ENCODE results near the gene SLFNL1. TPM values are rescaled to one million over a fixed set of nuclear protein-coding genes. Genes with fewer than 3 reads are reported as not detected.
A peak's percentile ranks its signal among the peaks of the same experiment; 100 is the strongest.

The SLFNL1 gene
- total RNA-seq, 2 experiments from 2014 or later = 0.07 TPM; not detected in 1

GRCh38 chr1:41017141-41018017 lies 4.1 kb downstream of the SLFNL1 start:
- CTCF ChIA-PET = no interaction called here
- H3K36me3 Mint-ChIP-seq = peaks cover 19% of the 10 kb centered on the region

GRCh38 chr1:41015897-41016470 lies 5.5 kb downstream of the SLFNL1 start:
- Mint-ChIP-seq H3K4me3 (no peak overlapping the region), H3K27me3 (no peaks in the 10 kb centered on the region), H3K9me3 (no peaks in the 10 kb centered on the region), H3K36me3 (peaks cover 29% of the 10 kb centered on the region), H3K4me1 (ENCODE audit: low read depth) (no peaks in the 10 kb centered on the region), H3K27ac (no peak overlapping the region)
- intact Hi-C loops (cut with micrococcal nuclease) = no loop called here
- POLR2A ChIA-PET = no interaction called here
- no peak for DNase-seq
- CTCF ChIA-PET = no interaction called here

More at GRCh38 chr1:41017141-41018017, 4.1 kb downstream of the SLFNL1 start:
- H3K4me3 Mint-ChIP-seq = no peak overlapping the region
- no peaks in the 10 kb centered on the region for H3K9me3 Mint-ChIP-seq
- no peak overlapping the region for H3K27ac Mint-ChIP-seq
- no peaks in the 10 kb centered on the region for H3K27me3 Mint-ChIP-seq
- POLR2A ChIA-PET = no interaction called here
- no peaks in the 10 kb centered on the region for H3K4me1 Mint-ChIP-seq (ENCODE audit: low read depth)
- no peak for DNase-seq
- intact Hi-C loops (cut with micrococcal nuclease) = no loop called here

- DNase-seq = no peak
- Mint-ChIP-seq H3K4me3 (no peak overlapping the region), H3K9me3 (no peaks in the 10 kb centered on the region), H3K36me3 (peaks cover 33% of the 10 kb centered on the region), H3K27ac (no peak overlapping the region), H3K4me1 (ENCODE audit: low read depth) (no peaks in the 10 kb centered on the region), H3K27me3 (no peaks in the 10 kb centered on the region)
- POLR2A ChIA-PET = interaction anchor here (0.6 kb wide), 1 partner anchor 1052 kb away, joined by 3 read pairs; no protein-coding TSS in a partner anchor
- CTCF ChIA-PET = interaction anchor here (1.4 kb wide), 1 partner anchor 12 kb away, joined by 3 read pairs; no protein-coding TSS in a partner anchor
- intact Hi-C loops (cut with micrococcal nuclease) = no loop called here
Measured at GRCh38 chr1:41015281-41015896, 6.1 kb downstream of the SLFNL1 start.

- H3K27ac Mint-ChIP-seq = no peak overlapping the region
- peaks cover 38% of the 10 kb centered on the region for H3K36me3 Mint-ChIP-seq
- no peak overlapping the region for H3K4me3 Mint-ChIP-seq
Measured at GRCh38 chr1:41014871-41015270, 6.7 kb downstream of the SLFNL1 start.

GRCh38 chr1:41013796-41014195 lies 7.7 kb downstream of the SLFNL1 start:
- intact Hi-C loops (cut with micrococcal nuclease) = no loop called here
- no peak for DNase-seq
- no peaks in the 10 kb centered on the region for H3K27me3 Mint-ChIP-seq
- ChIA-PET CTCF (interaction anchor here (0.9 kb wide), 1 partner anchor 61 kb away, joined by 6 read pairs; no protein-coding TSS in a partner anchor), POLR2A (no interaction called here)
- H3K4me1 Mint-ChIP-seq (ENCODE audit: low read depth) = no peaks in the 10 kb centered on the region
- no peak overlapping the region for H3K27ac Mint-ChIP-seq
- no peaks in the 10 kb centered on the region for H3K9me3 Mint-ChIP-seq
- H3K4me3 Mint-ChIP-seq = no peak overlapping the region
- peaks cover 45% of the 10 kb centered on the region for H3K36me3 Mint-ChIP-seq

More at GRCh38 chr1:41014871-41015270, 6.7 kb downstream of the SLFNL1 start:
- no peak for DNase-seq
- POLR2A ChIA-PET = interaction anchor here (0.6 kb wide), 1 partner anchor 1051 kb away, joined by 3 read pairs; no protein-coding TSS in a partner anchor
- H3K9me3 Mint-ChIP-seq = no peaks in the 10 kb centered on the region
- H3K4me1 Mint-ChIP-seq (ENCODE audit: low read depth) = no peaks in the 10 kb centered on the region
- CTCF ChIA-PET = interaction anchor here (1.4 kb wide), 1 partner anchor 11 kb away, joined by 3 read pairs; no protein-coding TSS in a partner anchor
- intact Hi-C loops (cut with micrococcal nuclease) = no loop called here
- no peaks in the 10 kb centered on the region for H3K27me3 Mint-ChIP-seq

- CTCF ChIA-PET = interaction anchor here (0.9 kb wide), 1 partner anchor 60 kb away, joined by 6 read pairs; no protein-coding TSS in a partner anchor
- no peak overlapping the region for H3K27ac Mint-ChIP-seq
Measured at GRCh38 chr1:41013024-41013423, 8.5 kb downstream of the SLFNL1 start.

GRCh38 chr1:41010345-41010744 lies 11.2 kb downstream of the SLFNL1 start:
- intact Hi-C loops (cut with micrococcal nuclease) = no loop called here
- Mint-ChIP-seq H3K4me1 (ENCODE audit: low read depth) (no peaks in the 10 kb centered on the region), H3K36me3 (peaks cover 70% of the 10 kb centered on the region), H3K9me3 (no peaks in the 10 kb centered on the region), H3K4me3 (no peak overlapping the region), H3K27me3 (no peaks in the 10 kb centered on the region), H3K27ac (no peak overlapping the region)
- ChIA-PET CTCF (no interaction called here), POLR2A (no interaction called here)
- DNase-seq = no peak

More at GRCh38 chr1:41013024-41013423, 8.5 kb downstream of the SLFNL1 start:
- POLR2A ChIA-PET = no interaction called here
- DNase-seq = no peak
- H3K4me1 Mint-ChIP-seq (ENCODE audit: low read depth) = no peaks in the 10 kb centered on the region
- no peak overlapping the region for H3K4me3 Mint-ChIP-seq
- intact Hi-C loops (cut with micrococcal nuclease) = no loop called here
- H3K9me3 Mint-ChIP-seq = no peaks in the 10 kb centered on the region
- peaks cover 52% of the 10 kb centered on the region for H3K36me3 Mint-ChIP-seq
- H3K27me3 Mint-ChIP-seq = no peaks in the 10 kb centered on the region

GRCh38 chr1:41009466-41009865 lies 12.1 kb downstream of the SLFNL1 start:
- intact Hi-C loops (cut with micrococcal nuclease) = no loop called here
- Mint-ChIP-seq H3K4me3 (no peak overlapping the region), H3K9me3 (no peaks in the 10 kb centered on the region), H3K27me3 (no peaks in the 10 kb centered on the region), H3K27ac (no peak overlapping the region), H3K36me3 (peaks cover 69% of the 10 kb centered on the region), H3K4me1 (ENCODE audit: low read depth) (no peaks in the 10 kb centered on the region)
- ChIA-PET POLR2A (no interaction called here), CTCF (no interaction called here)
- no peak for DNase-seq

- ChIA-PET CTCF (no interaction called here), POLR2A (no interaction called here)
- peak overlapping the region; percentile 33 for H3K27ac Mint-ChIP-seq
- no peak overlapping the region for H3K4me3 Mint-ChIP-seq
- H3K27me3 Mint-ChIP-seq = no peaks in the 10 kb centered on the region
- DNase-seq = no peak
- H3K36me3 Mint-ChIP-seq = peaks cover 77% of the 10 kb centered on the region
- intact Hi-C loops (cut with micrococcal nuclease) = no loop called here
- H3K4me1 Mint-ChIP-seq (ENCODE audit: low read depth) = peaks cover 18% of the 10 kb centered on the region
- no peaks in the 10 kb centered on the region for H3K9me3 Mint-ChIP-seq
Measured at GRCh38 chr1:41006942-41007865, 14.3 kb downstream of the SLFNL1 start.

- H3K4me3 Mint-ChIP-seq = no peak overlapping the region
- H3K9me3 Mint-ChIP-seq = no peaks in the 10 kb centered on the region
- intact Hi-C loops (cut with micrococcal nuclease) = no loop called here
- H3K36me3 Mint-ChIP-seq = peaks cover 75% of the 10 kb centered on the region
- POLR2A ChIA-PET = no interaction called here
- no peak for DNase-seq
- no peak overlapping the region for H3K27ac Mint-ChIP-seq
- H3K4me1 Mint-ChIP-seq (ENCODE audit: low read depth) = peaks cover 22% of the 10 kb centered on the region
- no peaks in the 10 kb centered on the region for H3K27me3 Mint-ChIP-seq
- CTCF ChIA-PET = no interaction called here
Measured at GRCh38 chr1:41005876-41006275, 15.6 kb downstream of the SLFNL1 start.

- ChIA-PET CTCF (interaction anchor here (0.5 to 2.1 kb wide), 9 partner anchors 9 to 281 kb away, joined by 3 to 25 read pairs (median 5); partner anchors contain the start of genes CITED4 and CTPS1), POLR2A (interaction anchor here (0.9 to 1.6 kb wide), 5 partner anchors 9 to 141 kb away, joined by 4 to 14 read pairs (median 5); partner anchors contain the start of gene CTPS1)
- H3K27me3 Mint-ChIP-seq = no peaks in the 10 kb centered on the region
- H3K36me3 Mint-ChIP-seq = peaks cover 73% of the 10 kb centered on the region
- peak; percentile 94 for DNase-seq
- no peaks in the 10 kb centered on the region for H3K9me3 Mint-ChIP-seq
- intact Hi-C loops (cut with micrococcal nuclease) = loop anchor here (1.0 to 5.0 kb wide), 3 partner anchors 19 to 239 kb away; partner anchors contain the start of gene SCMH1
- no peak overlapping the region for H3K4me3 Mint-ChIP-seq
- H3K27ac Mint-ChIP-seq = no peak overlapping the region
- H3K4me1 Mint-ChIP-seq (ENCODE audit: low read depth) = peaks cover 24% of the 10 kb centered on the region
Measured at GRCh38 chr1:41003640-41004220, 17.8 kb downstream of the SLFNL1 start.
